HG03432 (cell line): Measurements from ENCODE around the gene KMT5B.
"Not testable (repeated sequence)": the region's sequence is repeated elsewhere in the genome, so short reads cannot be mapped to it uniquely, and the experiment has no call there.

Source experiments
- ATAC-seq: cut with Tn5 transposase; IDR thresholded peaks from one replicate; pipeline ENCODE4 v1.9.1; 2021; ENCODE audit warnings: mild to moderate bottlenecking, moderate library complexity; ENCODE audit not compliant: unreplicated experiment

The KMT5B gene

GRCh38 chr11:68213135-68213515, at the start of gene KMT5B:
Gene KMT5B (minus strand): TSS chr11:68213296. CDS start chr11:68190076, 23,220 bp downstream.
- ATAC-seq, result no peak

GRCh38 chr11:68262544-68262827, 49.4 kb upstream of the KMT5B start:
- no peak for ATAC-seq

GRCh38 chr11:68261749-68262543, 48.9 kb upstream of the KMT5B start:
- no peak for ATAC-seq

DNA sequence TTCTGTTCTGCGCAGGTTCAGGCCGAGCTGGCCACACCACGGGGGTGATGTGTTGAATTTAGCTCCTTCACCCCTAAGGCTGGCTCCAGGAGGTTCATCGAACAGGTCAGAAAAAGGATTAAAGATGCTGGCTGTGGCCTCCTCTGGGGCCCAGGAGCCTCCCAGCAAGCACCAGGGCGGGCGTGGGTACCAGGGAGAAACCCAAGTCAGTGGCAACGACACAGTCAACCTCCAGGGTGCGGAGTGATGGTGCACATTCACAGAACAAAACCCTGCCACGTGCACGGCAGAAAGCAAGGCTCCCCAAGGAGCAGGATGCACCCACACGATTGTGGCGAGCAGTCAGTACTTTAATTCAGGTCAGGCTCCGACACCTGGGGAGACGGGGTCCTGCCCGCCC, 47.9 kb upstream of the KMT5B start:
- no peak for ATAC-seq

GRCh38 chr11:68260484-68260883, 47.4 kb upstream of the KMT5B start:
- ATAC-seq, result no peak

GRCh38 chr11:68259122-68259959, 46.2 kb upstream of the KMT5B start:
- ATAC-seq, result no peak

GRCh38 chr11:68258363-68258765, 45.3 kb upstream of the KMT5B start:
- ATAC-seq, result no peak

GRCh38 chr11:68257477-68258362, 44.6 kb upstream of the KMT5B start:
- ATAC-seq, result no peak

GRCh38 chr11:68256331-68256741, 43.2 kb upstream of the KMT5B start:
- ATAC-seq, result no peak

GRCh38 chr11:68255526-68255925, 42.4 kb upstream of the KMT5B start:
- ATAC-seq, result no peak

DNA sequence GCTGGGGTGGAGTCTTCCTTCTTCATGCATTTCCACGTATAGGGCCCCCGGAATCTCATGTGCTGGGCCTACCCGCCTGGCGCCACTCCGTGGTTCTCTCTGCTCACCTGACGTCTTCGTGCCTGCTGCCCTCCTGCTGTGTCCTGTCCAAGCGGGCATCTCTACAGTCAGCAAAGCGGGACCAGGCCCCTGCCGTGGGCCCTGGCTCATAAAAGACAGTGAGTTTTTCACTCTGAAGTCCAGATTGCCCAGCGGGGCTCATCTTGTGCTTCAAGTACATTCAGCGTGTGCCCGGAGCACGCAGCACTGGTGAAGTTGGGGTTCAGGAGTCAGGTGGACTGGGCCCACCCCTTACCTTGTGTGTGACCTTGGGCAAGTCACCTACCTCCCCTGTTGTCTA, 41.3 kb upstream of the KMT5B start:
- ATAC-seq, result no peak

DNA sequence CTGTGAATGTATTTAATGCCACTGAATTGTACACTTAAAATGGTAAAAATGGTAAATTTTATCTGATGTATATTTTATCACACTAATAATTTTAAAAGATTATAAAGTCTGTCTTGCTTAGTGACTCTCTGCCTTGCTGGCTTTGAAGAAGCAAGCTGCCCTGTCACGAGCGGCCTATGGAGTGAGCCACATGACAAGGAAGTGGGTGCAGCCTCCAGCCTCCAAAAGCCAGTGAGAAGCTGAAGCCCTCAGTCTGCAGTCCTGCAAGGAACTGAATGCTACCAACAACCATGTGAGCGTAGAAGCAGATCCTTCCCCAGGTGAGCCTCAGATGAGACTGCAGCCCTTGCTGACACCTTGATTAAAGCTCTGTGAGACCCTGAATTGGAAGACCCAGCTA, 38.7 kb upstream of the KMT5B start:
- no peak for ATAC-seq

GRCh38 chr11:68244912-68245311, 31.8 kb upstream of the KMT5B start:
- ATAC-seq, result not testable (repeated sequence)

DNA sequence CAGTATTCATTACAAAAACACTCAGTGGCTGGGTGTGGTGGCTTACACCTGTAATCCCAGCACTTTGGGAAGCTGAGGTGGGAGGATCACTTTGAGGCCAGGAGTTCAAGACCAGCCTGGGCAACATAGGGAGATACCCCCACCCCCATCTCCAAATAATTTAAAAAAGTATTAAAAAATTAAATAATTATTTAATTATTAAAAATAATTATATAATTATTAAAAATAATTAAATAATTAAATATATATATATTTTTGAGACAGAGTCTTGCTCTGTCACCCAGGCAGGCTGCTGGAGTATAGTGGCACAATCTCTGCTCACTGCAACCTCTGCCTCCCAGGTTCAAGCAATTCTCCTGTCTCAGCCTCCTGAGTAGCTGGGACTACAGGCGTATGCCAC, 30.8 kb upstream of the KMT5B start:
- not testable (repeated sequence) for ATAC-seq

DNA sequence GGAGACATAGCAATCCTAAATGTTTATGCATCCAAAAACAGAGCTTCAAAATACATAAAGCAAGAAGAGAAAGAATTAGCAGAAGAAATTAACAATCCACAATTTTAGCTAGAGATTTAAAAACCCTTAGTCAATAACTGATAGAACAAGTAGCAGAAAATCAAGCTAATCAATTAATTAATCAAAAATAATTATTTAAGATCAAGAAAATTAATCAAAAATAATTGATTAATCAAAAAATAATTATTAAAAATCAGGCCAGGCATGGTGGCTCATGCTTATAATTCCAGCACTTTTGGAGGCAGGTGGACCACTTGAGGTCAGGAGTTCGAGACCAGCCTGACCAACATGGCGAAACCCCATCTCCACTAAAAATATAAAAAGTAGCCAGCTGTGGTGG, 29.5 kb upstream of the KMT5B start:
- no peak for ATAC-seq

GRCh38 chr11:68231621-68232020, 18.5 kb upstream of the KMT5B start:
- ATAC-seq, result no peak

GRCh38 chr11:68229601-68230000, 16.5 kb upstream of the KMT5B start:
- ATAC-seq, result no peak

- ATAC-seq, result no peak
Observed at GRCh38 chr11:68226421-68226820, 13.3 kb upstream of the KMT5B start.

DNA sequence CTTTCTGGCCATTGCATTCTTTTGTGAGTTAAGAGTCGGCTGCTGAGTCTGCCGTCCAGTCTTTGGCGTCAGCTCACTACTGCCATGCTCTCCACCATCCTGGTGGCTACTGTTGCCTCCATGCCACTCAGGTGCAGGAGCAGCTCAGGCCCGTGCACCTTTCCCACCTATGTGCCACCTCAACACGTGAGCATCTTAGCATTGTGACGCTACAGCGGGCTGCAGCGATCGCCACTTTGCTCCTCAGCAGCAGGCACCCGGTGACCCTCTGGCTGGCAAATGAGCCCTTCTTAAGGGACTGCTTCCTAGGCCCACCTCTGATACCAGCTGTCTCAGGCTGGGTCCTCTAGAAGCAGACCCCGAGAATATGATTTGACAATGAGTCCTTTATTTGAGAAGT, 11.5 kb upstream of the KMT5B start:
- no peak for ATAC-seq

DNA sequence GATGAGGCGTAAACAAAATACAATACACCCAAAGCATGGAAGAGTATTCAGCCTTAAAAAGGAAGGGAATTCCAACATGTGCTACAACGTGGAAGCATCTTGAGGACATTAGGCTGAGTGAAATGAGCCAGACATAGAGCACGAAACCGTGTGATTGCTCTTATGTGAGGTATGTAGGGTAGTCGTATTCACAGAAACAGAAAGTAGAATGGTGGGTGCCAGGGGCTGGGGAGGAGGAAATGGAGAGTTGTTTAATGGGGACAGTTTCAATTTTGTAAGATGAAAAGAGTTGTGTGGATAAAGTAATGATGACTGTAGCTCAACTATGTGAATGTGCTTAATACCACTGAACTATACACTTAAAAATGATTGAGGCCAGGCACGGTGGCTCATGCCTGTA, 10.2 kb upstream of the KMT5B start:
- ATAC-seq, result no peak

- no peak for ATAC-seq
Observed at GRCh38 chr11:68221406-68221805, 8.3 kb upstream of the KMT5B start.
